HG02798 (cell line): ENCODE measurements around the gene C16orf89.

Source experiments
- ATAC-seq: cut with Tn5 transposase; IDR thresholded peaks from one replicate; pipeline ENCODE4 v1.9.1; 2021; ENCODE audit warnings: mild to moderate bottlenecking; ENCODE audit not compliant: unreplicated experiment, poor library complexity

Gene C16orf89

DNA sequence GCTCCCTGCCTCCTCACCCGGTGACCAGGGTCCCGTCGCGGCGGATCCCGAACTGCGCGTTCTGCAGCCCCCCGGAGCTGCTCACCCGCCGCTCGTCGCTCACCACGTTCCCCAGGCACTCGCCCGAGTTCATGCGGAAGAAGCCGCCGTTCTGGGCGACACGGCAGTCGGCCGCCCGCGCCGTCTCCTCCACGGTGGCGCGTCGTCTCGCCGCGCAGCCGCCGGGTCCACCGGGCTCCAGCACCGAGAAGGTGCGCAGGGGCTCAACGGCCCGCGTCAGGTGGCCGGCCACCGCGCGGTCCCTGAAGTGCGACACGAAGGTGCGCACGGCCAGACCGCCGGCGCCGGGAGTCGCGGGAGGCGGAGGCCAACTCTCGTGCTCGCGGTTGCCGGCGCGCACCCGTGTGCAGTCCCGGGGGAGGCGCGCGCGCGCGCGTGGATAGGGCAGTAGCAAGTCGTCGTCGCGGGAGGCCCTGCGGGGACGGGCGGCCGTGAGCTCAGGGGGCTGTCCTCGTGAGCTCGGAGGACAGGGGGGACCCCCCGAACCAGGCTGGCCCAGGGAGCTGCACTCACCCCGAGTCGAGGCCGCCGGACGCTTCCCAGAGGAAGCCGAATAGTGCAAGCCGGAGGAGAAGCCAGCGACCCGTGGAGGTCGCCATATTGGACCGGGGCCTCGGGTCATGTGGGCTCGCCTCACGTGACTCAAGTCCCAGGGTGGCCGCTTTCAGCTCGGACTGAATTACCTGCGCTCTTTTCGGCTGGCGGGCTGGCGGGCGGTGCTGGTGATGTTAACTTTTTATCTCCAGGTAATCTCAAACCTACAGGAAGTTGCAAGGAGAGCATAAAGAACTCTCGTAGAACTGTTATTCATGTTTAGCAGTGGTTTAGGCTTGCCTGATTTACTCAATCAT, 32.2 kb downstream of the C16orf89 start, which contains the start of gene NAGPA:
Gene NAGPA, minus strand, starts transcription at position 680 of the 911 bp plus-strand sequence. Its CDS starts 21 bp downstream, at position 659.
- ATAC-seq: peak; percentile 89

DNA sequence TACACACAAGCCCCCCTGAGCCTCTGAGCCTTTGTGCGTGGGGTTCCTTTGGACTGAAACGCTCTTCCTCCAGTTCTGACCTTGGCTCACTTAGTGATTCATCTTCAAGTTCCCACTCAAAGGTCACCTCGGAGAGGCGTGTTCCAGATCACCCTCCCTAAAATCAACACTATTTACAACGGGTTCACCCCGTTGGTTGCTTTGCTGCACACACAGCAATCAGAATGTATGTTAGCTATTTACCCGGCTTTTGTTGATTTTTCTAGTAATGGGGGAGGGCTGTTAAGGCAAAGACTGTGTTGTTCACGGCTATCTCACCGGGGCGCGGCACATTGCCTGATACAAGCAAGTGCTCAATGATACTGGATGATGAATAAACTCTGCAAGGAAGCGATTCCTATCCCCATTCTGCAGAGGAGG, 33.0 kb downstream of the C16orf89 start:
- ATAC-seq: no peak

DNA sequence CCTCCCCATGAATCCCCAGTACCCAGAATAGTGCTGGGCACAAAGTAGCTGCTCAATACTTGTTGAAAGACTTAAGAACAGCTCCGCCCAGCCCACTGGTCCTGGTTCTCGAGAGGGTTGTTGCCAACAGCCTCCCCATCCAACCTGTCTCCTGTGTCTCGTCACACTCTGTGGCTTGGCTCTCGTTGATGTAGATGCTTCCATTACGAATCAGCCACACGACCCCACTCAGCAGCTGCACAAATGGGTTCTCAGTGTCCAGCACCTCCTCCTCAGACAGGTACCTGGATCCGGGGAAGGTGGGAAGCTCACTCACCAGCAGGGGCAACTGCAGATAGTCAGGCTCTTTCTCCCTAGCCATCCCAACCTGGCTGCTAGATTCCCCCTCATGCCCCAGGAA, 34.2 kb downstream of the C16orf89 start:
- ATAC-seq: no peak

DNA sequence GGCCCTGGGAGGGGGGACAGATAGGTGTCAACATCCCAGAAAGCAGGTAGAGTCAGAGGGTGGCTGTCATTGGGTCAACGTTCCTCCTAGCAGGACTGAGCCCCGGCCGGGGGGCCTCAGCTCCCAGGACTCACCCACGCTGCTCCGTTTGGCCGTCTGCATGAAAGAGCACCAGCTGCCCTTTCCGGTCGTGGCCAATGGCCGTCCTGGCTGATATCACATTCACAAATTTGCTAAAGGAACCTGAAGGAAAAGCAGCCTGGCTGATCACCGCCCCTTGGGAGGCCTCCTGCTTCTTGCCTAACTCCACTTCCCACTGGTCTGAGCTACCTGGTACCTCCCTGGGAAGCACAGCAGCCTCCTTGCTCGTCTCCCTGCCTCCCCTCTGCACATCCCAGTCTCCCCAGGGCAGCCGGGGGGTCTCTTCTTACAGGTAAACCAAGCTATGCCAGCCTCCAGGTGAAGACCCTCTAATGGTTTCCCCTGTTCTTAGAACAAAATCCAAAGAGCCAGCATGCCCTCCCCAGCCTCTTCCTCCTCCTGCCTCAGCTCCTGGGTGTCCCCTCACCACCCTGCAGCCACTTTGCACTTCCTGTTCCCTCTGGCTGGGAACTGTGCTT, 35.4 kb downstream of the C16orf89 start:
- ATAC-seq: no peak

DNA sequence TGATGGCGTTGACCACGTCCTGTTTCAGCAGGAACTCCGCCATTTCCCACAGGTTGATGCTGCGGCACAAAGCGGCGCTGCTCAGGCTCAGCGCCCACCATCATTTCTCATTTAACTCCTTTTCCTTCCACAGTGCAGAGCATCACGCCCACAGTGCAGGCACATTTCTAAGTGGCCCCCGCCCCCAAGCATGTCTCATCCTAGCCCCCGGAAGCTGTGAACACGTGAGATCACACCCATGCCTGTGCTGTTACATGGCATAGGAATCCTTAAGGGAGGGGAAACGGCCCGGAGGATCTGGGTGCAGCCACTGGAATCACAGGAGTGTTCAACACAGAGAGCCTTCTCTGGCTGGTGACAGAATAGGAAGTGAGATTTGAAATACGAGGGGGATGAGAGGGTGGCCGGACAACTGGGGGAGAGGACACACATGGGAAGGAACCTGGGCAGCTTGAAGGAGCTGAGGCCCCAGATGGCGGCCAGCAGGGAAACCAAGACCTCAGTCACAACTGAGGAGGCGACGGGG, 36.7 kb downstream of the C16orf89 start:
- ATAC-seq: no peak

DNA sequence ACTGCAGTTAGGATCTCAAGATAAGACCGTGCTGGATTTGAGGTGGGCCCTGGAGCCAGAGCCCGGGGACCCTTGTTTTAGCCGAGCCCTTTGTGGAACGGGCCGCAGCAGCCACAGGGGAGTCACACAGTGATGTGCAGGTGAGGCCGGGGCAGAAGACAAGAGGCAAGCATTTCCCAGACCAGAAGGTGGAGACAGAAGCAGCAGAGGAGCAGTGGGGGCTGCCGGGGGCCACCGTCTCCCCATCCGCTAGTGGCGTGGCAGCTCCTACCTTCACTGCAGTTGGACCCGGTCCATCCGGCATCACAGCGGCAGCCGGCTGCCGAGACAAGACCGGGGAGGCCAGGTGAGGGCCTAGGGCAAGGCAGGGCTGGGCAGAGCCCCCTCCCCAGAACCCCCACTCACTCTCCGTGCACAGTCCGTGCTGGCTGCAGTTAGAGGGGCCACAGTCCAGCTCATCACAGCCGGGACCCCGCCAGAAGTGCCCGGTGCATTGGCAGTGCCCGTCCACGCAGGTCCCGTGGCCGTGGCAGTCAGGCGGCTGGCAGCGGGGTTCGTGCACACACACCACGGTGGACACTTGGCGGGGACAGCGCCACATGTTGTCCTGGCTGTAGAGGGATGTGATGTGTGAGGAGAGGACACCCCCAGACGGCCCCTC, 38.1 kb downstream of the C16orf89 start:
- no peak for ATAC-seq

DNA sequence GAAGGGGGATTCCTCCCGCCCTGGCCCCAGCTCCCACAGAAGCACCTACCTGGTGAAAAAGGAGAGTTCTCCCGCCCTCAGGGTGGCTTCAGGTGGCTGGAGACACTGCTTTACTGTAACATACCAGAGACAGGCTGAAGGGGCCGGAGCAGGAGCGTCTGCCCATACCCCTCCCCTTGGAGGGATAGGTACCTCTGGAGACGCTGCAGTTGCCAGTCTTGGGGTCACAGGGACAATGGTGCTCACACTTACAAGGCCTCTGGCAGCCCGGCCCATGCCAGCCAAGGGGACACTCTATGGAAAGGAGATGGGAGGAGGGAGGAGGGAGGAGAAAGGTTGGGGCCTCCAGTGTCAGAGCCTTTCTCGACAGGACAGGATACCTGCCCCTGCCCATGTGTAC, 38.7 kb downstream of the C16orf89 start:
- ATAC-seq: no peak

DNA sequence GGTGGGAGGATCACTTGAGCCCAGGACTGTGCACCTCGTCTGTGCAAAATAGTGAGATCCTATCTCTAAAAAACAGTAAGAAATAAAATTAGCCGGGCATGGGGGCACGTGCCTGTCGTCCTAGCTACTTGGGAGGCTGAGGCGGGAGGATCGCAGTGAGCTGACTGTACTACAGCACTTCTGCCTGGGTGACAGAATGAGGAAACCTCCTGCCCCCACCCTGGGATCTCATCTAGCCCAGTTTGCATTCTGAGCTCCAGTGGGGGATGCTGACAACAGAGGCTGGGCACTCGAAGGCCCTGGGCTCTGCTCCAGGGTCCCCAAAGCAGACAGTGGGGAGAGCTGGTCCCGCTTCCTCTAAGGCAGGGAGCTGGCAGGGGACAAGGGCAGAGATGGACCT, 39.1 kb downstream of the C16orf89 start:
- no peak for ATAC-seq

DNA sequence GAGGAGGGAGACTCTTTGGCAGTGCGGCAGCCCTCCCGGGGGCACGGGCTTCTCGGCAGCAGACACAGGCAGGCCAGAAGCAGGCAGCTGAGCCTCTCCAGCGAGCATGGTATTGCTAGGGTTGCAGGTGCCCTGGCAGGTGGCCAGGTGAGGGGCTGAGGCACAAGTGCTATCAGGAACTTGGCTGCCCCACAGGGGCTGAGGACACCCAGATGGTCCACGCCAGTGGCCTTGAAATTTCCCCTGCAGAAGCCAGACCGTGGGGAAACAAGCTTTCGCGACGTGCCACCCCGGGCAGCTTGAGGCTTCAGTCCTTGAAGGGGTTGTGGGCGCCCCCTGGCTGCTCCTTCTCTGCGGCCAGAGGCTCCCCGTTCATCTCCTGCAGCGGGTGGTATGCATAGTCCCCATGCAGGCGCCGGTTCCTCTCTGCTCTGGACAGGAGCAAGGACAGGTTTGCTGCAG, 40.6 kb downstream of the C16orf89 start:
- no peak for ATAC-seq

DNA sequence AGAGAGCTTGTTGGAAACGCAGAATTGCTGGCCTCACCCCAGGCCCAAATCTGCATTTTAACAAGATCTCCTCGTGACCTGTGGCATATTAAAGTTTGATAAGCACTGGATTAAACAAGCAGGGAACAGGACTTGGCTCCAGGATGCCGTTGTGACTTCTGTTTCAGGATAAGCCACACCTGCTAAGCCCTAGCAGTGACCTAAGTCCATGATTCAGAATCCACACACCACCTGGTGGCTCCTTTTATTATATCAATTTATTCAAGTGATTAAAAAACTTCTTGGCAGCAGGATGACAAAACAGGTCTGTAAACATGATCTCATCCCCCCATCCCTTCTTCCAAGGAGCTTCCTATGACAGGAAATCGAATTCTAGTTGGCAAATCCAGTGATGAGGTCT, 41.1 kb downstream of the C16orf89 start:
- ATAC-seq: no peak

DNA sequence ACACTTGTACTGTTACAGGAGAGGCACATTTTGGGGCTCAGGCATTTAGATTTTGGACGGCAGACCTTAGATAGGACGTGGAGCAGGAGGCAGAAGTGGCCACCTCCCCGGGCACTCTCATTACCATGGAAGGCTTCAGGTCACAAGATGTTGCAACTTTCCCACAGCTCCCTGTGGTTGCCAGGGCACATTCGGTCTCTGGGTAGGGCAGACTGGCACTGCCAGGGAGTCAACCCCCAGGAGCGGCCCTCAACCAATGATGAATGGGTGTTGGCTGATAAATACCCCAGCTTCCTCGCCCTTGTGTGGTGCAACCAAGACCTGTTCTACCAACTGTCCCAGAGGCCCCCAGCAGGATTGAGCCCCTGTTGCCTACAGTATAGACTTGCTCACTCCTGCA, 43.2 kb downstream of the C16orf89 start:
- ATAC-seq: no peak

DNA sequence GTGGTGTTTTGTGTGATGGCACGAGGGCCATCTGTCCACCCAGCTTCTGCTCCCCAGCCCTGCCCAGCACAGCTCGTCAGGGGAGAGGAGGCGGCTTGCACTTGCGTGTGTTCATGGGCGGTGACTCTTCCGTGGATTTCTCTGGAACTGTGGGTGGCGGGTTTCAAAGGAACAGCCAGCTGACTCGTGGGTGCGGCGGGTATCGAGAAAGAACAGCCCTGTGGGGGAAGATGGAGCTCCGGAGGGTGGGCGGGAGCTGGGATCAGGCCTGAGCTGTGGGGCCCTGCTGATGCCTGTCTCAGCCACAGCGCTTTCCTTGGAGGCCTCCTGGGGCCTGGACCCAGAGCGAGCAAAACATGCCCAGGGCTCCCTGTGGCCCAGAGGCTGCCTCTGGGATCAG, 45.2 kb downstream of the C16orf89 start:
- ATAC-seq: no peak

DNA sequence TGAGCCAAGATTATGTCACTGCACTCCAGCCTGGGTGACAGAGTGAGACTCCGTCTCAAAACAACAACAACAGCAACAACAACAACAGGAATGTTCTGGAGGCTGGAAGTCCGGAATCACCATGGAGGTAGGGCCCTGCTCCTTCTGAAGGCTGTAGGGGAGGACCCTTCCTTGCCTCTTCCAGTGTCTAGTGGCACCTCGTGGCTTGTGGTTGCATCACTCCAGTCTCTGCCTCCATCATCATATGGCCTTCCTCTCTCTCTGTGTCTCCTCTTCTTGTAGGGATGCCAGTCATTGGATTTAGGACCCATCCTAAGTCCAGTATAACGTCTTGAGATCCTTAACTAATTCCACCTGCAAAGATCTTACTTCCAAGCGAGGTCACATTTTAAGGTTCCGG, 46.0 kb downstream of the C16orf89 start:
- ATAC-seq: no peak

DNA sequence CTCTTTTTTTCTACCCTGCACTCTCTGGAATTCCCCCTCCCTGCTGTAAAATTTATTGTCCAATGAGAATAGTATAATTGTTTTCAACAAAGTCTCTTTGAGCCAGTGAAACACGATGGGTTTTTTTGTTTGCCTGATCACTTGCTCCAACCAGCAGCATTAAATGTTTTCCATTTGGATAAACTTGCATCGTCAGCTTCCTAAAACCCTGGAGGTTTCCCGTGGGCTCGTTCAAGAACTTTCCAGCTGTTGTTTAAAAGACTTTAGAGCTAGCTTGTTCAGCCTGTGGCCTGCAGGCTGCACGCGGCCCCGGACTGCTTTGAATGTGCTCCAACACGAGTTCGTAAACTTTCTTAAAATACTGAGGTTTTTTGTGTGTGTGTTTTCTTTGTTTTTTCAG, 47.0 kb downstream of the C16orf89 start:
- no peak for ATAC-seq

DNA sequence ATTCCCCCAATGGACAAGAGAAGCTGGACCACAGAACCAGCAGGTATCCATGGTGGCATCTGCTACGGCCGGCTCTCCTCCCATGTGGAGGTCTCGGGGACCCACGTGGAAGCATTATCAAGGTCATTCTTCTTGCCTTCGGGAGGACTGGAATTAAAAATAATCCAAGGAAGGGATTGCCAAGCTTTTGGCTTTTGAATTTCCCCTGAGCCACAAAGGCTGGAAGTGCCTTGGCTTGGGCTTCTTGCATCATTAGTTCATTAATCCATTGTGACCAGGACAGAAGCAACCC, 48.1 kb downstream of the C16orf89 start:
- no peak for ATAC-seq

DNA sequence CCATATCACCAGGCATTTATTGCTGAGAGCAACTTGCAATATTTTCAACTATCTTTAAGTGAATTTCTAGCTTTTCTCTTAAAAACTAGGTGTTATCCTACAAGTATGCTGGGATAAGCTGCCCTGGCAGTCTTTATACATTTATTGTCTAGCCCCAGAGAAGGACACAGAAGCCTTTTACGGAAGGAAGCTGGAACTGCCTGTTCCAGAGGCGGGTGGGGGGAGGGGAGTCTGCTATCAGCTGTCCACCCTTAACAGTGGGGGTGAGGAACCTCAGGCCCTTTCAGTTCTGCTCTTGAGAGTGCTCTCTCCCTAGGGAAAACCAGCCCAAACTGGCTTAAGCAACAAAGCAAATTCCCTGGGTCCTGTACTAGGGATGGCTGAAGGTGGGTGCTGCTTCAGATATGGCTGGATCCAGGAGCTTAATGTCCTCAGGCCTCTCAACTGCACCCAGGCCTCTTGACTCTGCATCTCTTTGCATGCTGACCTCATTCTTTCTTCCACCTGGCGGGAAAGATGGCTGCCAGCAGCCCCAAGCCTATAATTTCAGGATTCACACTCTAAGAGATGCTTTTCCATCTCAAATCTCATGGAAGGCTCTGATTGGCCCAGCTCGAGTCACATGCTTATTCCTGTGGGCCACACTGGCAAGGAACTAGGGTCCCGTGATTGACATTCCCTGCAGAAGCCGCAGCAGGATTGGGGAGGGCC, 48.6 kb downstream of the C16orf89 start:
- no peak for ATAC-seq

DNA sequence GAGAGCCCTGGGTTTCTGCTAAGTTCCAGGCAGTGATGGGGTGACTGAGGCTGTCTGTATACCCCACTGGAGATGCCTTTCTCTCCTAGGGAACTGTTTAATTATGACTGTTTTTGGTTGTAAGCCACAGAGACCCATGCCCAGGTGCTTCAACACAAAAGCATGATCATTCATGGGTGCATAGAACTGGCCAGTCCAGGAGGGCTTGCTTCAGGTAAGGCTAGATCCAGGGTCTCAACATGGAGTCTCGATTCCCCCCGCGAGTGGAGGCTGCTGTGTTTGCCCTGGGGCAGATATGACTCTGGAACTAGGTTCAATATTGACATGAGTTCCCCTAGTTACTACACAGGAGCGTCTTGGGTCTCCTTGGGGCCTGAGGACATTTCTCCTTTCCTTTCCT, 49.9 kb downstream of the C16orf89 start:
- no peak for ATAC-seq

DNA sequence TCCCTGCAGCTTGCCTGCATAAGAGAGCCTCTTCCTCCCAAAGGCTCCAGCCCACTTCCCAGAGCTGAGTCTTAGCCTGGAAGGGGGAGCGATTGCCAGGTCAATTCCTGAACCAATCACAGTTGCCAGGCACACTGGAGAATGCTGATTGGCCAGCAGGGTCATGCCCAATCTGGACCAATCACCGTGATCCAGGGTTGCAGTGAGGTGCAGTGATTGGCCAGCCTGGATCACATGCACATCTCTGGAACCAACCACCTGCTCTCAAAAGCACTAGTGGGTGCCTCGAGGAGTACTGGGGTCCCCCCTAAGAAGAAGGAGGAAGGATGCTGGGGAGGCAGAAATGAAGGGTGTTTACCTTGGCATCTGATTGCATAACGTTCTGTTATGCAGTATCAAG, 50.4 kb downstream of the C16orf89 start:
- ATAC-seq: no peak

DNA sequence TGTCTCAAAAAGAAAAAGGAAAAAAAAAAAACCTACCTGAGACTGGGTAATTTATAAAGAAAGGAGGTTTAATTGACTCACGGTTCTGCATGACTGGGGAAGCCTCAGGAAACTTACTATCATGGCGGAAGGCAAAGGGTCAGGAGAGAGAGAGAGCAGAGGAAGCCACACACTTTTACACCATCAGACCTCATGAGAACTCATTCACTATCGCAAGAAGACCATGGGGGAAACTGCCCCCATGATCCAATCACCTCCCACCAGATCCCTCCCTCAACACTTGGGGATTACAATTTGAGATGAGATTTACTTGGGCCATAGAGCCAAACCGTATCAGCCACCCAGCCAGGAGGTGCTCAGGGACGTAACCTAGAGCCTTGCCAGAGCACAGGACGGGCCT, 52.9 kb downstream of the C16orf89 start:
- no peak for ATAC-seq

DNA sequence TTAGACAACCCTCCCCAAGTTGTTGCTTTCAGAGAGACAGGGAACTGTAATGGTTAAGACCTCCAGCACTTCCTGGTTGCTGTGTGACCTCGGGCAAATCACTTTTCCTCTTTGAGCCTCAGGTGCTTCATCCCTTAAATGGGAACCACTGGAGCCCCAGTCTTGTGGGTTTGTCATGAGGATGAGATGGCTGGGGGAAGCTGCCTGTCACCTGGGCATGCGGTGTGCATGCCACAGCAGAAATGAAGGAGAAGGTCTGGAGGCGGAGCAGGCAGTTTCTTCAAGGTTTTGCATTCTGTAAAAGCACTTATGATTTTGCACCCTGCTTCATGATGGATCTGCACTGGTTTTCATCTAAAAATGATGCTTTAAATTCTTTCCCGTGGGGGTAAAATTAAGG, 54.1 kb downstream of the C16orf89 start:
- no peak for ATAC-seq
